ENCODE results near the gene PROM2. TPM values are rescaled to one million over a fixed set of nuclear protein-coding genes. Genes with fewer than 3 reads are reported as not detected.

PROM2 gene
- total and polyA plus RNA-seq, 7 donors = 0.18 to 1.4 (median 0.82) TPM

GRCh38 chr2:95328358-95329125, 54.3 kb downstream of the PROM2 start:
- Histone ChIP-seq H3K27me3 (ENCODE audit: insufficient read depth in 3 of 3, low read length in 2 of 3) (no peaks in the 10 kb centered on the region), H3K27ac (no peak overlapping the region), H3K9me3 (no peaks in the 10 kb centered on the region), H3K4me3 (no peak overlapping the region), H3K4me1 (no peaks in the 10 kb centered on the region), H3K36me3 (ENCODE audit: insufficient read depth in 1 of 2, low read depth in 1 of 2) (no peaks in the 10 kb centered on the region)
- no peak for ATAC-seq
- 70 to 79% (median 71%) methylated on average over 15 of the region's 15 CpGs for WGBS, 3 donors
- intact Hi-C loops (cut with DNase I) = no loop called here
- no peak for TF ChIP-seq CTCF (IDR thresholded peaks at IDR 0.05)
- DNase-seq = no peak

- intact Hi-C loops (cut with DNase I) = no loop called here
- Histone ChIP-seq H3K27me3 (ENCODE audit: insufficient read depth in 3 of 3, low read length in 2 of 3) (no peaks in the 10 kb centered on the region), H3K9me3 (no peaks in the 10 kb centered on the region), H3K4me3 (no peak overlapping the region), H3K36me3 (ENCODE audit: insufficient read depth in 1 of 2, low read depth in 1 of 2) (no peaks in the 10 kb centered on the region), H3K4me1 (peaks cover 3% of the 10 kb centered on the region), H3K27ac (no peak overlapping the region)
- DNase-seq = no peak
- ATAC-seq = no peak
- WGBS, 3 donors = 91 to 96% (median 94%) methylated on average over 14 of the region's 14 CpGs
- no peak for TF ChIP-seq CTCF (IDR thresholded peaks at IDR 0.05)
Observed at GRCh38 chr2:95329401-95329800, 55.2 kb downstream of the PROM2 start.

- no peak overlapping the region for H3K4me3 ChIP-seq
- H3K36me3 ChIP-seq (ENCODE audit: insufficient read depth in 1 of 2, low read depth in 1 of 2) = no peaks in the 10 kb centered on the region
- 63 to 69% (median 67%) methylated on average over 23 of the region's 23 CpGs for WGBS, 3 donors
- TF ChIP-seq CTCF (IDR thresholded peaks at IDR 0.05) = no peak
- H3K27ac ChIP-seq = no peak overlapping the region
- H3K4me1 ChIP-seq = peaks cover 4% of the 10 kb centered on the region
- H3K9me3 ChIP-seq = no peaks in the 10 kb centered on the region
- no peaks in the 10 kb centered on the region for H3K27me3 ChIP-seq (ENCODE audit: insufficient read depth in 3 of 3, low read length in 2 of 3)
- ATAC-seq = no peak
- intact Hi-C loops (cut with DNase I) = no loop called here
- no peak for DNase-seq
Observed at GRCh38 chr2:95329891-95330793, 55.9 kb downstream of the PROM2 start.

- DNase-seq (peak in 1 of 2 donors; percentile 19), ATAC-seq (no peak)
- Histone ChIP-seq H3K27me3 (ENCODE audit: insufficient read depth in 3 of 3, low read length in 2 of 3) (no peaks in the 10 kb centered on the region), H3K36me3 (ENCODE audit: insufficient read depth in 1 of 2, low read depth in 1 of 2) (no peaks in the 10 kb centered on the region), H3K9me3 (no peaks in the 10 kb centered on the region), H3K4me3 (no peak overlapping the region), H3K27ac (no peak overlapping the region), H3K4me1 (peaks cover 4% of the 10 kb centered on the region)
- intact Hi-C loops (cut with DNase I) = no loop called here
- no peak for TF ChIP-seq CTCF (IDR thresholded peaks at IDR 0.05)
- 82 to 90% (median 83%) methylated on average over 11 of the region's 11 CpGs for WGBS, 3 donors
Observed at GRCh38 chr2:95330794-95331338, 56.6 kb downstream of the PROM2 start.

All from psoas muscle (tissue), 8 donors.